Measurements from ENCODE around the gene MAN2A1. TPM values are rescaled to one million over a fixed set of nuclear protein-coding genes. Genes with fewer than 3 reads are reported as not detected.

The MAN2A1 gene
- total RNA-seq, 6 experiments from 2014 or later = 48.1 to 68.8 (median 61.9) TPM

GRCh38 chr5:109775130-109775529 is 85.4 kb downstream of the MAN2A1 start:
- Histone ChIP-seq H3K27ac (no peak overlapping the region), H3K4me3 (no peak overlapping the region), H3K9me3 (no peaks in the 10 kb centered on the region), H3K4me1 (no peaks in the 10 kb centered on the region), H3K36me3 (peaks cover 0 to 23% (median 2%) of the 10 kb centered on the region in 4 donors), H3K27me3 (no peaks in the 10 kb centered on the region)
- 82% methylated on average over 2 of the region's 2 CpGs for WGBS (ENCODE audit: insufficient coverage, low coverage, low lambda C conversion rate, missing lambda C conversion rate)
- intact Hi-C loops (cut with DNase I) = no loop called here
- ATAC-seq (no peak), DNase-seq (no peak)
- no peak for TF ChIP-seq POLR2A (IDR thresholded peaks at IDR 0.05)
- no peak for TF ChIP-seq CTCF (IDR thresholded peaks at IDR 0.05)

- ATAC-seq = peak in 3 of 4 donors; percentile 29 to 67 (median 51)
Observed at GRCh38 chr5:109779036-109779735, 89.5 kb downstream of the MAN2A1 start.

GRCh38 chr5:109784687-109785086 is 95.0 kb downstream of the MAN2A1 start:
- 71% methylated on average over 2 of the region's 2 CpGs for WGBS (ENCODE audit: insufficient coverage, low coverage, low lambda C conversion rate, missing lambda C conversion rate)
- no peaks in the 10 kb centered on the region for H3K9me3 ChIP-seq
- no peaks in the 10 kb centered on the region for H3K27me3 ChIP-seq

More at GRCh38 chr5:109779036-109779735, 89.5 kb downstream of the MAN2A1 start:
- Histone ChIP-seq H3K4me1 (no peaks in the 10 kb centered on the region), H3K27me3 (no peaks in the 10 kb centered on the region), H3K36me3 (peaks cover 0 to 7% (median 3%) of the 10 kb centered on the region in 4 donors), H3K4me3 (no peak overlapping the region), H3K9me3 (no peaks in the 10 kb centered on the region), H3K27ac (no peak overlapping the region)
- DNase-seq = no peak
- WGBS (ENCODE audit: insufficient coverage, low coverage, low lambda C conversion rate, missing lambda C conversion rate) = 71% methylated on average over 5 of the region's 5 CpGs
- no peak for TF ChIP-seq POLR2A (IDR thresholded peaks at IDR 0.05)
- no peak for TF ChIP-seq CTCF (IDR thresholded peaks at IDR 0.05)
- intact Hi-C loops (cut with DNase I) = no loop called here

GRCh38 chr5:109786206-109786855 is 96.6 kb downstream of the MAN2A1 start:
- Histone ChIP-seq H3K4me3 (no peak overlapping the region), H3K4me1 (no peaks in the 10 kb centered on the region), H3K36me3 (no peaks in the 10 kb centered on the region), H3K27me3 (no peaks in the 10 kb centered on the region), H3K9me3 (no peaks in the 10 kb centered on the region), H3K27ac (no peak overlapping the region)
- no peak for TF ChIP-seq POLR2A (IDR thresholded peaks at IDR 0.05)
- TF ChIP-seq CTCF (IDR thresholded peaks at IDR 0.05) = no peak
- intact Hi-C loops (cut with DNase I) = no loop called here
- ATAC-seq = peak in 1 of 4 donors; percentile 19
- 89% methylated on average over 5 of the region's 5 CpGs for WGBS (ENCODE audit: insufficient coverage, low coverage, low lambda C conversion rate, missing lambda C conversion rate)
- no peak for DNase-seq

More at GRCh38 chr5:109784687-109785086, 95.0 kb downstream of the MAN2A1 start:
- H3K27ac ChIP-seq = no peak overlapping the region
- H3K4me3 ChIP-seq = no peak overlapping the region
- H3K36me3 ChIP-seq = peaks cover 0 to 2% (median 0%) of the 10 kb centered on the region in 4 donors
- TF ChIP-seq POLR2A (IDR thresholded peaks at IDR 0.05) (no peak), CTCF (IDR thresholded peaks at IDR 0.05) (no peak)
- ATAC-seq = peak in 1 of 4 donors; percentile 52
- H3K4me1 ChIP-seq = no peaks in the 10 kb centered on the region
- DNase-seq = no peak
- intact Hi-C loops (cut with DNase I) = no loop called here

Data from right lobe of liver (tissue), 6 donors.